ENCODE measurements around the gene KRTAP4-2.
"Not testable (repeated sequence)": the region's sequence is repeated elsewhere in the genome, so short reads cannot be mapped to it uniquely, and the experiment has no call there.

The KRTAP4-2 gene

DNA sequence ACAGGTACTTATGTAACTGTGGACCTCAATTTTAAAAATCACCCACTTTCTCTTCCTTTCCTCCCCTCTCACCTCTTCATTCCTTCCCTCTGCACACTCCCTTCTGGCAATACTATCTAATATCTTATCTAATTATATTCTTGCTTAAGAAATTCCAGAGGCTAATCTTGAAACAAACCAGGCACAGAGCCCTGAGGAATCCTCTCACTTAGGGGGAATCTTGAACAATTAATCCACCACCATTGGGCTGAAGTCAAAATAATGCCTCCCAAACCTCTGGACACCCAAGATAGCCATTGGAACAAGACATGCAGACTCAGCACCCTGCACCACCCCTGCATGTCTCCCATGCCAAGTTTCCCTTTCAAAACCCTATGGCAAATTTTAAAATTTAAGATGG is 36.7 kb downstream of the KRTAP4-2 start:
- Histone ChIP-seq H3K4me1 (ENCODE audit: insufficient read depth, low read length, severe bottlenecking) (no peaks in the 10 kb centered on the region), H3K79me2 (ENCODE audit: insufficient read depth, low read length) (no peaks in the 10 kb centered on the region), H3K9ac (ENCODE audit: low read length) (no peak overlapping the region), H3K27me3 (ENCODE audit: insufficient read depth, low read length) (no peaks in the 10 kb centered on the region), H3K9me3 (ENCODE audit: low read length) (0 out of 2 replicates have a peak, but pooled peaks cover 3% of the 10 kb centered on the region), H3F3A (ENCODE audit: insufficient read depth, low read length) (no peaks in the 10 kb centered on the region), H3K4me2 (ENCODE audit: low read length) (no peak overlapping the region), H3K27ac (ENCODE audit: low read depth, low read length, poor library complexity, severe bottlenecking) (no peak overlapping the region), H4K20me1 (ENCODE audit: insufficient read depth, low read length) (no peaks in the 10 kb centered on the region), H3K9me2 (ENCODE audit: low read depth, low read length) (no peaks in the 10 kb centered on the region), H3K36me3 (ENCODE audit: insufficient read depth, low read length) (no peaks in the 10 kb centered on the region; the same call in 1 of the 2 replicates), H2AFZ (ENCODE audit: low read length) (no peak overlapping the region), H3K4me3 (ENCODE audit: low read depth, low read length, poor library complexity, severe bottlenecking) (no peak overlapping the region)
- TF ChIP-seq, protein P1, sequence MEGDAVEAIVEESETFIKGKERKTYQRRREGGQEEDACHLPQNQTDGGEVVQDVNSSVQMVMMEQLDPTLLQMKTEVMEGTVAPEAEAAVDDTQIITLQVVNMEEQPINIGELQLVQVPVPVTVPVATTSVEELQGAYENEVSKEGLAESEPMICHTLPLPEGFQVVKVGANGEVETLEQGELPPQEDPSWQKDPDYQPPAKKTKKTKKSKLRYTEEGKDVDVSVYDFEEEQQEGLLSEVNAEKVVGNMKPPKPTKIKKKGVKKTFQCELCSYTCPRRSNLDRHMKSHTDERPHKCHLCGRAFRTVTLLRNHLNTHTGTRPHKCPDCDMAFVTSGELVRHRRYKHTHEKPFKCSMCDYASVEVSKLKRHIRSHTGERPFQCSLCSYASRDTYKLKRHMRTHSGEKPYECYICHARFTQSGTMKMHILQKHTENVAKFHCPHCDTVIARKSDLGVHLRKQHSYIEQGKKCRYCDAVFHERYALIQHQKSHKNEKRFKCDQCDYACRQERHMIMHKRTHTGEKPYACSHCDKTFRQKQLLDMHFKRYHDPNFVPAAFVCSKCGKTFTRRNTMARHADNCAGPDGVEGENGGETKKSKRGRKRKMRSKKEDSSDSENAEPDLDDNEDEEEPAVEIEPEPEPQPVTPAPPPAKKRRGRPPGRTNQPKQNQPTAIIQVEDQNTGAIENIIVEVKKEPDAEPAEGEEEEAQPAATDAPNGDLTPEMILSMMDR (IDR thresholded peaks at IDR 0.05; ENCODE audit: low read length): no peak
- no peak for TF ChIP-seq EZH2 (IDR thresholded peaks at IDR 0.05; ENCODE audit: borderline replicate concordance, low read length)

DNA sequence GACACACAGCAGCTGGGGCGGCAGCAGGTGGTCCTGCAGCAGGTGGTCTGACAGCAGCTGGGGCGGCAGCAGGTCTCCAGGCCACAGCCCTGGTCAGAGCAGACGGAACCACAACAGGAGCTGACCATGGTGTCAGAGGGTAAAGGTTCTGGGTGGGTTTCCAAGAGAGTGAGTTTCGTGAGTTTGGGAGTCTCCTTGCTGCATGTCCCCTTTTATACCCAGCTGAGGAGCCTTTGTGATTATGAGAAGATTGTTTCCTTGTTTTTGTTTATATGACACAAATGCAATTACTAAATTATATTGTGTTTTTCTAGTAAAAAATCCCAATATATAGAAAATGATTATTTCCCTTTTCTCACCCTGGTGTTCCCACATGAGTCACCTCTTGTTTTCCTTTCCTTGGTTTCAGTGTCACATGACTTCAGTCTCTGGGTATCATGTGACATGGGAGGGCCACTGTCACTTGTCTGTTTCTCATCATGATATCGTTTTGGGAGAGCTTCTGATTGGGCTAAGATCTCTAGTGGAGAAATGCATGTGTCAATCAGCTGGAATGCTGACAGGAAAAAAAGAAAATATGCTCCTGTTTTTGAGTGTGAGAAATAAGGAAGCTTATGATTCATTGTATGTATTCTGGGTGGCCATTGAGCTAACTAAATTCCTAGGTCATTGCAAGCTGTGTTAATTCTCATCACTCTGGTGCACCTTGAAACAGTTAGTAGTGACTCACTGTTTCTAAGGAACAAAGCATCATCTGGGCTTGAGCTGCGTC is 37.5 kb downstream of the KRTAP4-2 start, which contains the start of gene KRTAP4-6:
Gene KRTAP4-6 (minus strand): TSS at position 185 of the 772 bp plus-strand sequence. CDS start 57 bp downstream, at position 128.
- H3K9ac ChIP-seq (ENCODE audit: low read length): no peak within 1 kb of the TSS
- H3K27ac ChIP-seq (ENCODE audit: low read depth, low read length, poor library complexity, severe bottlenecking): no peak within 1 kb of the TSS
- no peak within 1 kb of the TSS for H2AFZ ChIP-seq (ENCODE audit: low read length)
- no peaks in the 10 kb centered on the region; the same call in 1 of the 2 replicates for H3K36me3 ChIP-seq (ENCODE audit: insufficient read depth, low read length)
- no peaks in the 10 kb centered on the region for H3K4me1 ChIP-seq (ENCODE audit: insufficient read depth, low read length, severe bottlenecking)
- H4K20me1 ChIP-seq (ENCODE audit: insufficient read depth, low read length): no peaks in the 10 kb centered on the region
- H3K79me2 ChIP-seq (ENCODE audit: insufficient read depth, low read length): no peaks in the 10 kb centered on the region
- no peak within 1 kb of the TSS for H3K4me2 ChIP-seq (ENCODE audit: low read length)
- H3F3A ChIP-seq (ENCODE audit: insufficient read depth, low read length): no peaks in the 10 kb centered on the region
- TF ChIP-seq EZH2 (IDR thresholded peaks at IDR 0.05; ENCODE audit: borderline replicate concordance, low read length): no peak
- TF ChIP-seq, protein P1 (IDR thresholded peaks at IDR 0.05; ENCODE audit: low read length): no peak
- H3K27me3 ChIP-seq (ENCODE audit: insufficient read depth, low read length): no peaks in the 10 kb centered on the region
- 0 out of 2 replicates have a peak, but pooled peaks cover 3% of the 10 kb centered on the region for H3K9me3 ChIP-seq (ENCODE audit: low read length)
- no peak within 1 kb of the TSS for H3K4me3 ChIP-seq (ENCODE audit: low read depth, low read length, poor library complexity, severe bottlenecking)
- no peaks in the 10 kb centered on the region for H3K9me2 ChIP-seq (ENCODE audit: low read depth, low read length)

DNA sequence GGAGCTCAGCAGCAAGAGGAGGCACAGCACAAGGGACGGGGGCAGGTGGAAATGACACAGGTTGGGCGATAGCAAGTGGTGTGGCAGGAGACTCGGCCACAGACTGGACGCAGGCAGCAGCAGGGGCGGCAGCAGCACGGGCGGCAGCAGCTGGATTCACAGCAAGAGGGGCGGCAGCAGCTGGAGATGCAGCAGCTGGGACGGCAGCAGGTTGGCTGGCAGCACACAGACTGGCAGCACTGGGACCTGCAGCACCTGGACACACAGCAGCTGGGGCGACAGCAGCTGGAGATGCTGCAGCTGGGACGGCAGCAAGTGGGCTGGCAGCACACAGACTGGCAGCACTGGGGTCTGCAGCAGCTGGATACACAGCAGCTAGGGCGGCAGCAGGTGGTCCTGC is 38.2 kb downstream of the KRTAP4-2 start:
- H3K27ac ChIP-seq (ENCODE audit: low read depth, low read length, poor library complexity, severe bottlenecking); H3K4me2 ChIP-seq (ENCODE audit: low read length): not testable (repeated sequence)

More for the DNA sequence above, 38.2 kb downstream of the KRTAP4-2 start:
- H3K9me2 ChIP-seq (ENCODE audit: low read depth, low read length); H3K4me1 ChIP-seq (ENCODE audit: insufficient read depth, low read length, severe bottlenecking); H2AFZ ChIP-seq (ENCODE audit: low read length); H3F3A ChIP-seq (ENCODE audit: insufficient read depth, low read length); H3K9ac ChIP-seq (ENCODE audit: low read length); H3K27me3 ChIP-seq (ENCODE audit: insufficient read depth, low read length); H4K20me1 ChIP-seq (ENCODE audit: insufficient read depth, low read length); H3K9me3 ChIP-seq (ENCODE audit: low read length); H3K36me3 ChIP-seq (ENCODE audit: insufficient read depth, low read length); H3K79me2 ChIP-seq (ENCODE audit: insufficient read depth, low read length); H3K4me3 ChIP-seq (ENCODE audit: low read depth, low read length, poor library complexity, severe bottlenecking): not testable (repeated sequence)

Data from OCI-LY1 (cell line).